ENCODE results near the gene TBX2. TPM values are rescaled to one million over a fixed set of nuclear protein-coding genes. Genes with fewer than 3 reads are reported as not detected.

The TBX2 gene
- total RNA-seq, 1 experiment from 2014 or later: 42.7 TPM

DNA sequence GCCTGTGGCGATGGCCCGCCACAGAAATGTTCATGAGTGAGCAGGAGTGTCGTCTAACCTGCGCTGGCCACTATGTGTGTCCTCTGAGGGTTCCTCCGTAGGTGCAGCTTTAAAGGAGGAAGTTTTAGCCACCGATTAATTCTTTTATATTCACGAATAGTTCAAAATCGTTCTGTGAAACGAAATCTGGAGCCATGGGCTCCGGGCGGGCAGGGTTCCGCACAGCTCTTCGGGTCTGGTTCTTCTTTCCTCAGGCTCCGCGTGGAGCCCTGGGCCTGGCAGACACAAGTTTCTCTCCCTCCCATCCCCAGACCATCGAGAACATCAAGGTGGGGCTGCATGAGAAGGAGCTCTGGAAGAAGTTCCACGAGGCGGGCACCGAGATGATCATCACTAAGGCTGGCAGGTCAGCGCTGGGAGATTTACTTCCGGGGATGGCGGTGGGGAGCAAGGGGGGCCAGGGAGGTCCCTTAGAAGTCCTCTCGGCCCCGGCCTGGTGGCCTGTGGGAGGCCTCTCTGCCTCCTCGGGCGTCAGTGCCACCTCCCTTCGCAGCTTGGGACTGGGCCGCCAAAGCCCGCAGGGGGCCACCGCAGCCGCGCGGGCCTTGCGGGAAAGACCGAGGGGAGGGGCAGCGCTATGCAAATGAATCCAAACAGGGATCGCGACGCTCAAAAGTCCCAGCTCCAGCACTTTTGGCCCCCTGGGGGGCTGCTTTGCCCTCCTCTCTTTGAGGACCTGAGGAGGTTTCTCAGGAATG, 57.8 kb downstream of the TBX2 start:
- no peak overlapping the region for H3K4me3 ChIP-seq
- H3K36me3 ChIP-seq: no peaks in the 10 kb centered on the region
- no peaks in the 10 kb centered on the region; the same call in 1 of the 2 replicates for H3K9me3 ChIP-seq (replicated peaks)
- no peaks in the 10 kb centered on the region for H3K27me3 ChIP-seq
- no peaks in the 10 kb centered on the region for H3K4me1 ChIP-seq
- no peak for DNase-seq
- H3K27ac ChIP-seq: no peak overlapping the region

DNA sequence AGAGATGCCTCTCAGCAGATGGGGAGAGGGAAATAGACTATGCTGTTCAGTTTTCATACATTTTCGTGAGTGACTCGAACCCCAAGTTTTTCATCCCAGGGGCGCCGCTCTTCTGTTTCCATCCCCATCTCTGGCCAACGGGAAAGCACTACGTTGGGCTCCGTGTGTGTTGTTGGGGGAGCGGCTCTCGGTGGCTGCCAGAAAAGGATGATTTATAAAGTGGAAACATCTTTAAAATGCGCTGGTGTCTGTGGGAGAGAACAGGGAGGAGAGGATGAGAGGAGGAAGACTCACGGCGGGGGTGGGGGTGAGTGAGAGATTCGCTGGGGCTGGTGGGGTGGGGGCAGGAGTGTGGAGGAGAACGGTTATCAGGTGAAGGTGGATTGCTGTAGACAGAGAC, 58.4 kb downstream of the TBX2 start:
- H3K27me3 ChIP-seq: no peaks in the 10 kb centered on the region
- no peak for DNase-seq
- H3K4me3 ChIP-seq: no peak overlapping the region
- H3K9me3 ChIP-seq (replicated peaks): no peaks in the 10 kb centered on the region; the same call in 1 of the 2 replicates
- no peaks in the 10 kb centered on the region for H3K36me3 ChIP-seq
- H3K4me1 ChIP-seq: no peaks in the 10 kb centered on the region
- no peak overlapping the region for H3K27ac ChIP-seq

DNA sequence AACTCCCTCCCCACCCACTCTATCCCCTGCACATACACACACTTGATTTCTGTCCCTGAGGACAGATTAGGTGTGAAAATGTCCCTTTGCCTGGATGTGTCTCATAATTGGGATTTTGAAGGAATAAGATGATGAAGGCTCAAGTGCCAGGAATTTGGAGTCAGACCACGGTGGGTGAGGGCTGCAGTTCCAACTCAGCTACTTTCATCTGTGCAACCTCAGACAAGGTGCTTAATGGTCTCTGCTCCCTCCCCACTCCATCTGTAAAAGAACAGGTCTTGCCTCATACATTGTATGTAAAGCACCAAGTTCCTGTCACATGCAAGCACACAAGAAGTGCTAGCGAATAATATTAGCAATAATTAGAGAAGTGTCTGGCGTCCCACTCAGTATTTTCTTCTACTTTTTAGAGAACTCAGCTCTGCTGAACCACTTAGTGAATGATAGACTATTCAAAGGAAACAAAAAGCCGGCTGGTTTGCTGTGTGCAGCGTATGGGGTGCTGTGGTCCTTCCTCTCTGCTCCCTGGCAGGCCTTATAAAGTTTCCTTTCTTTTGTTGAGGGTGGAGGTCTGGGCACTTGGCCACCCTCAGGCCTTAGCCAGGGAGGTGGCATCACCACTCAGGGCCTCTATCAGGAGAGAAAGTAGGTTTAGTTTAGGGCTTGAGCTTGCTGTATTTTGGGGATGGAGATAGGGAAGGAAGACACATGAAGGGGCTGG, 58.9 kb downstream of the TBX2 start:
- no peak overlapping the region for H3K4me3 ChIP-seq
- no peak overlapping the region for H3K27ac ChIP-seq
- no peaks in the 10 kb centered on the region for H3K36me3 ChIP-seq
- no peaks in the 10 kb centered on the region for H3K27me3 ChIP-seq
- no peaks in the 10 kb centered on the region; the same call in 1 of the 2 replicates for H3K9me3 ChIP-seq (replicated peaks)
- no peak for DNase-seq
- H3K4me1 ChIP-seq: no peaks in the 10 kb centered on the region; the same call in 1 of the 2 replicates

Other genes with a start within 250 kb of the TBX2 start
- 0.35 and 0.42 TPM in 2 replicates for gene TBX4, start 52.6 kb downstream of the TBX2 start, total RNA-seq (2014; rRNA removed; shearing (Covaris generic))
- gene NACA2, start 191.4 kb downstream of the TBX2 start, total RNA-seq (2014; rRNA removed; shearing (Covaris generic)): not detected in 2 replicates

All from SJCRH30 (cell line).